Inflammatory macrophage treated with lipopolysaccharide for 1 hour (primary cell): Measurements from ENCODE around the gene HECTD3.
"Not testable (repeated sequence)": the region's sequence is repeated elsewhere in the genome, so short reads cannot be mapped to it uniquely, and the experiment has no call there.

Experiments
- DNase-seq, 2 donors: peaks; one replicate each; pipeline ENCODE4 v3.0.0-alpha.2; 2020 to 2022

HECTD3 gene

DNA sequence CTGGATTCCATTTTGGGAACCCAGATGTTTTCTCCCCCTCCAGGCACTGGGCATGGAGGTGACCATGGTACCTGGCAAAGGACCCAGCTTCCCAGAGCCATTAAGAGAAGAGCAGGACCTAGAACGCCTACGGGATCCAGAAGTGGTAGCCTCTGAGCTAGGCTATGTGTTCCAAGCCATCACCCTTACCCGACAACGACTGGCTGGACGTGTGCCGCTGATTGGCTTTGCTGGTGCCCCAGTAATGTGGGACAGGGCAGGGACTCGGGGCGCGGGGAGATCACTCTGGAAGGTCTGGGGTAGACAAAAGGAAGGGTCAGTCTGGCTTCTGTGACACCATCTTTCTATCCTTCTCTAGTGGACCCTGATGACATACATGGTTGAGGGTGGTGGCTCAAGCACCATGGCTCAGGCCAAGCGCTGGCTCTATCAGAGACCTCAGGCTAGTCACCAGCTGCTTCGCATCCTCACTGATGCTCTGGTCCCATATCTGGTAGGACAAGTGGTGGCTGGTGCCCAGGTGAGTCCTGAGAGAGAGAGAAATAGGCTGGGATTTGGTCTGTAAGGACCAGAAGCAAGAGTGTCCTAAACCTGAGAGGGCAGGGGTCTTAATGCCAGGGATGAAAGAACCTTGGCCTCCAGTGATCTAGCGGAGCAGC, 2.6 kb upstream of the HECTD3 start:
- DNase-seq: no peak

GRCh38 chr1:45012639-45013278, 1.6 kb upstream of the HECTD3 start:
- peak; percentile 35 to 49 for DNase-seq

DNA sequence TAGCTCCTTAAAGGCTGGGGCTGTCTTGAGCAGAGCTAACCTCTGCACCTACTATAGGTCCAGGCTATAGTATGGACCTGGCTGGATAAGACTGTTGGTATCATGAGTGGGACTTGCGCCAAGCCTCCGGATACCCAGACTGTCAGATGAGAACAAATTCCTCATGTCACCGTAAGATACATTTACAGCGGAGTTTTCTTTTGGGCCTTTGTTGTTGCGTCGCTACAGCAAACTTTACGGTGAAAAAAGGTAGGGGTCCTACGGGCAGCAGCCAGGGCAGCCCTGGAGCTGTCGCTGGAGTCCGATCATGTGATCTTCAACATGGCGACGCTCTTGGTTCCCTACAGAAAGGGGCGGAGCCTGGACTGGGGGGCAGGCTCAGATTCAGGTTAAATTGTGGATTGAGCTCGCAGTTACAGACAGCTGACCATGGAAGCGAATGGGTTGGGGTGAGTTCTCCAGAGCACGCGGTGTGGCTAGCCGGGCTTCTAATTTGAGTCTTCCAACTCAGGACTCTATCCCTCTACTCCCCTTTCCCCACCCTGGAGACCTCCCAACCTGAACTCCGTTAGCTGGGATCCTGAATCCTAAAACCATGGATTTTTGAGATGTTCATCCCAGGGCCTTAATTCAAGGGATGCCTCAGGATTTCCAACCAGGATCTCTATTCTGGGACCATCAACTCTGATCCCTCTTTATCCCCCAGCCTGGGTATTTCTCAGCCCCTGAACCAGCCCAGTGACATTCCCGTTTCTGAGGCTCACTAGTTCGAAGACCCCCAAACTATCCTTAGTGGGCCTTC, 914 bp upstream of the HECTD3 start, which contains the start of gene UROD:
TSS of gene UROD (plus strand) at position 418 of the 802 bp plus-strand sequence. CDS start at position 430, 12 bp downstream.
- DNase-seq: peak; percentile 93 to 96

GRCh38 chr1:45009956-45010854, 919 bp downstream of the HECTD3 start:
- DNase-seq: peak in 1 of 2 donors; percentile 3

- DNase-seq: no peak
Measured at GRCh38 chr1:45009296-45009865, 1.7 kb downstream of the HECTD3 start.

DNA sequence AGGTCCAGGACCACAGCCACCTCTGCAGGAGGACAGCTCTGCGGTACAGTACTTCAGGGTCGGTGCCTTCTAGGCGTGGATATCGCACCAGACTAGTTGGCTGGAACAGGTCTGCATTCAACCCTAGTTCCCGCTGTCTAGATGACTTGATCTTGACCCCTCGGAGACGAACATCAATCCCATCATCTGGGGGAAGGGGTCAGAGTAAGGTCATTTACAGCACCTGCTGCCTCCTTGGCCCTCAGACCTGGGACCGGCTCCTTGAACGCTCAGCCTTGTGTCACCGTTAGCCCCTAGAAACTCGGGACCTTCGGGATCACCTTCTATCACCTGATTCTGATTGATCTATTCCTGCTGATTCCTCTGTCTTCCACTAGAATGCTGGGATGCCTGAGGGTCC, 2.6 kb downstream of the HECTD3 start:
- no peak for DNase-seq

- DNase-seq: no peak
Measured at GRCh38 chr1:45008076-45008475, 3.0 kb downstream of the HECTD3 start.

DNA sequence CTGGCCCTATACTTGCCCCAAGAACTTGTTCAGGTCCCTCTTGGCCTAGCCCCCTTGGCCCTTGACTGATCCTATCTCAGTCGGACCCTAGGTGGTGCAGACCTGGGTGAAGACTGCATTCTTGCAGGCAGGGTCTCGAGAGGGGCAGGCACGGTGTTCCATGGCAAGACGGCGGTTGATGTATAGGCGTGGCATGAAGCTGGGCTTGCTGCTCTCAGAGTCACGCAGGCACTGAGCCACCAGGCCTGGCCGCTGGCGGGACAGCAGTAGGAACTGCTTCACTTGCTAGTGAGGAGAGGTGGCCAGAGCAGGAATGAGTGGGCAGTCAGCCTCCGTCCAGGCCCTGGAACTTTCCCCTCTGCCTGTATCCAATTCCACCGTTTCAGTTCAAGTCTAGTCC, 3.8 kb downstream of the HECTD3 start:
- DNase-seq: no peak

GRCh38 chr1:45005761-45006160, 5.4 kb downstream of the HECTD3 start:
- DNase-seq: no peak

DNA sequence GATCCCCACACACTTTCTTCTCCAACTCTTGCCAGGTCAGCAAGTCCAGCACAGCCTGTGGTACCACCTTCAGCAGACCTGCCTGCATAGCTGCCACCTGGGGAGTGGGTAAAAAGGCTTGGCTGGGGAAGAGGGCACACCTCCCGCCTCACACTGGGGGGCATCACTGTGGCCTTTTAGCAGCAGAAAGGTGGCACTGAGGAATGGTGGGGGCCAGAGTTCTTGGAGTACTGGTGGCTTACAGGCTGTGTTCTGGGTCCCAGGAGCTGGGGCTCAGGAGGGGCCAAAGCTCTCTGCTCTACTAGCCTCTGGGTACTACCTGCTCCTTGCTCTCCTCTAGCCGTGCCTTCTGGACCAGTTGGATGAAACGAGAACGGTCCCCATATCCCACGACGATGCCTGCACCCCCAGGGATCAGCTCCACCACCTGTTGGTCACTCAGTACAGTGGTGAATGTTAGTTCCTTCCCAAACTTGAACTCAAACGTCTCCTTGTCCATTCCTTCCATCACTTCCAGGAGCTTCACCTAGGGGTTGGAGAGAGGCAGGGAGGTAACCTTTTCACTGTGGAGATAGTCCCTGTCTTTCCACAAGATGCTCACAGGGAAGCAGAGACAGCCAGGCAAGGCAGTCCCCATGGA, 6.7 kb downstream of the HECTD3 start:
- DNase-seq: no peak

- no peak for DNase-seq
Measured at GRCh38 chr1:45003741-45004140, 7.4 kb downstream of the HECTD3 start.

DNA sequence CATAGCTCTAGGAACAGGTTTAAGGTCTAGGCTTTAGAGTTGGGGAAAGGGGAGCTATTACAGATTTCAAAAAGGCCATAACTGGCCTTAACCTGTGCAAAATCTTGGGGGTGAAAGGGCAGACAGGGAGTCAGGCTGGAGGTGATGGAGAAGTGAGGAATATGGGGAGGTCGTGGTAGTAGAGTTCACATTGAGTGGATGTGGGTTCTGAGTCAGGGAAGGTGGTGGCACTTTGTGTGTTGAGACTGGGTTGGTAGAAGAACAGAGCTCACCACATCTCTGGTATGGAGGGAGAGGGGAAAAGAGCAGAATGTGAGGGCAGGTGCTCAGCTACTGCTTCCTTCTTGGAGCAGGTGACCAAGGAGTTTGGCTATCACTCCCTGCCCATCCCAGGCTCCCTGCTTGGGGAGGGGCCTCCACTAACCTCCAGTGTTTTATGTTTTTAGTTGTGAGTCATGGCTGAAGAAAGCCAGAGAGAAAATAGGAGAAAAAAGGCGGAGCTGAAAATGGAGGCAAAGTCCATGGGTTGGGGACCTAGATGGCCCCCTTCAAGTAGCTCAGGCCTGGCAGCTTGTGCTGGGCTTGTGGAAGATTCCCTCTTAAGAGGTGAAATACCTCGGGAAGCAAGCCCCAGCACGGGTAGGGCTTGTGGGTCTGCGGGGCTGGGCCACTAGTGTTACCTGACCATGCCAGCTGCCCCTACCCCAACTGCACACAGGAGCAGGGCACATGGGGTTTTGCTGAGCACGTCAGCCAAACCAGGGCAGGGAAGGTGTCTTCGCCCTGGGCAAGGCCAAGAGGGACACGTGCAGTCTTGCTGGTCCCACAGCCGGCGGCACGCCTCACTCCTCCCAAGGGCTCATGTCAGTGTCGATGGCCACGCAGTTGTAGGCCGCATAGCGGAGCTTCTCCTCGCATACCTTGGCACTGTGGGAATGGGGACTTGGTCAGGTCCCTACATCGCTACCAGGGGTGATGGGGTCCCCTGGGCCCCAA, 8.2 kb downstream of the HECTD3 start:
- DNase-seq: no peak

DNA sequence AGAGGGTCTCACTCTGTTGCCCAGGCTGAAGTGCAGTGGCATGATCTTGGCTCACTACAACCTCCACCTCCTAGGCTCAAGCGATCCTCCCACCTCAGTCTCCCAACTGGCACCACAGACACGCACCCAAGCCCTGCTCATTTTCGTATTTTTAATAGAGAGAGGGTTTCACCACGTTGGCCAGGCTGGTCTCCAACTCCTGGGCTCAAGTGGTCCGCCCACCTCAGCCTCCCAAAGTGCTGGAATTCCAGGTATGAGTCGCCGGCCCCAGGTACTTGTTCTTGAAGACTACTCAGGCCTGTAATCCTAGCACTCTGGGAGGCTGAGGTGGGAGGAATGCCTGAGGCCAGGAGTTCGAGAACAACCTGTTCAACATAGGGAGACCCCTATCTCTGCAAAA, 9.5 kb downstream of the HECTD3 start:
- not testable (repeated sequence) for DNase-seq

GRCh38 chr1:45001011-45001481, 10.1 kb downstream of the HECTD3 start:
- peak; percentile 70 to 72 for DNase-seq

GRCh38 chr1:44999232-44999631, 11.9 kb downstream of the HECTD3 start:
- DNase-seq: no peak

DNA sequence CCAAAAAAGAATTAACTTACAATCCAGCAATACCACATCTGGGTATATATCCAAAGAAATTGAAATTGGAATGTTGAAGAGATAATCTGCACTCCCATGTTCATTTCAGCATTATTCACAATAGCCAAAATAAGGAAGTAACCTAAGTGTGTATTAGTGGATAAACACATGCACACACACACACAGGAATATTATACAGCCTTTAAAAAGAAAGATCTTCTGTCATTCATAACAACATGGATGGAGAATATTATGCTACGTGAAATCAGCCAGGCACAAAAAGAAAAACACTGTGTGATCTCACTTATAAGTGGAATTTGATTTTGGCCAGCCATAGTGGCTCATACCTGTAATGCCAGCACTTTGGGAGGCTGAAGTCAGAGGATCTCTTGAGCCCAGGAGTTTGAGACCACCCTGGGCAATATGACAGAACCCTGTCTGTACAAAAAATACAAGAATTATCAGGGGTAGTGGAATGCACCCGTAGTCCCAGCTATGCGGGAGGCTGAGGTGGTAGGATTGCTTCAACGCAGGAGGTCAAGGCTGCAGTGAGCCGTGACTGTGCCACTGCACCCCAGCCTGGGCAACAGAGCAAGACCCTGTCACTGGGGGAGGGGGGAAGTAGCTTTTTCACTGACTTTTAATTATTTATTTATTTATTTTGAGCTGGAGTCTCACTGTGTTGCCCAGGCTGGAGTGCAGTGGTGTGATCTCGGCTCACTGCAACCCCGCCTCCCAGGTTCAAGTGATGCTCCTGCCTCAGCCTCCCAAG, 15.5 kb downstream of the HECTD3 start:
- no peak for DNase-seq

GRCh38 chr1:44994309-44994898, 16.7 kb downstream of the HECTD3 start:
- DNase-seq: no peak

- no peak for DNase-seq
Measured at GRCh38 chr1:44988531-44989156, 22.5 kb downstream of the HECTD3 start.
